GM23338 (cell line): ENCODE data around the gene APH1B. TPM values are rescaled to one million over a fixed set of nuclear protein-coding genes. Genes with fewer than 3 reads are reported as not detected.

Source experiments
- ATAC-seq: fragments of 200-7000 bp; cut with Tn5 transposase; 3 replicates; pipeline ENCODE4 v1.9.1; 2020
- DNase-seq: peaks from one replicate; pipeline ENCODE4 v3.0.0-alpha.2; 2015; ENCODE audit warnings: low spot score
- H2AFZ ChIP-seq: fragments of 200-600 bp; sonication (generic); 2 replicates; pipeline ENCODE4 v1.8.0; 2016; ENCODE audit warnings: antibody characterized with exemption, mild to moderate bottlenecking, moderate library complexity
- H3F3A ChIP-seq: fragments of 200-600 bp; sonication (generic); replicated peaks from 2 replicates; pipeline ENCODE4 v1.8.0; 2017; ENCODE audit warnings: antibody characterized with exemption, mixed run types, low read depth
- H3K27ac ChIP-seq: fragments of 200-600 bp; sonication (generic); 2 replicates; pipeline ENCODE4 v1.6.1; 2016; ENCODE audit warnings: low read depth
- H3K27me3 ChIP-seq: fragments of 200-600 bp; sonication (generic); 2 replicates; pipeline ENCODE4 v1.8.0; 2016; ENCODE audit warnings: mild to moderate bottlenecking, mixed run types, moderate library complexity; ENCODE audit not compliant: insufficient read depth
- H3K36me3 ChIP-seq: fragments of 200-600 bp; sonication (generic); 2 replicates; pipeline ENCODE4 v1.8.0; 2016; ENCODE audit warnings: mild to moderate bottlenecking; ENCODE audit not compliant: insufficient read depth
- H3K4me1 ChIP-seq: fragments of 200-600 bp; sonication (generic); 2 replicates; pipeline ENCODE4 v1.8.0; 2016; ENCODE audit warnings: mild to moderate bottlenecking, moderate library complexity; ENCODE audit not compliant: insufficient read depth
- H3K4me2 ChIP-seq: fragments of 200-600 bp; sonication (generic); 2 replicates; pipeline ENCODE4 v1.7.1; 2017; ENCODE audit warnings: mixed run types
- H3K4me3 ChIP-seq: fragments of 200-600 bp; sonication (generic); 2 replicates; pipeline ENCODE4 v1.6.1; 2016; ENCODE audit warnings: mixed run types
- H3K79me2 ChIP-seq: fragments of 200-600 bp; sonication (generic); replicated peaks from 2 replicates; pipeline ENCODE4 v1.8.0; 2017; ENCODE audit warnings: mild to moderate bottlenecking; ENCODE audit not compliant: insufficient read depth
- H3K9me2 ChIP-seq: fragments of 200-600 bp; sonication (generic); 2 replicates; pipeline ENCODE4 v1.8.0; 2017; ENCODE audit not compliant: insufficient read depth
- H4K20me1 ChIP-seq: fragments of 200-600 bp; sonication (generic); replicated peaks from 2 replicates; pipeline ENCODE4 v1.8.0; 2017; ENCODE audit warnings: mild to moderate bottlenecking; ENCODE audit not compliant: insufficient read depth
- H3K27ac Mint-ChIP-seq: 2 replicates; pipeline ENCODE4 v1.8.0; 2020; ENCODE audit warnings: inconsistent platforms, mild to moderate bottlenecking, moderate library complexity, mixed read lengths
- H3K27me3 Mint-ChIP-seq: 3 replicates; pipeline ENCODE4 v1.8.0; 2022; ENCODE audit warnings: low read depth, mild to moderate bottlenecking, moderate library complexity, mixed read lengths, inconsistent platforms; ENCODE audit not compliant: insufficient read depth, poor library complexity
- H3K36me3 Mint-ChIP-seq: 3 replicates; pipeline ENCODE4 v1.8.0; 2021; ENCODE audit warnings: low read depth, mild to moderate bottlenecking, inconsistent platforms, moderate library complexity, mixed read lengths
- H3K4me1 Mint-ChIP-seq: 3 replicates; pipeline ENCODE4 v1.8.0; 2020; ENCODE audit warnings: mild to moderate bottlenecking, inconsistent platforms, mixed read lengths
- H3K4me3 Mint-ChIP-seq: 3 replicates; pipeline ENCODE4 v1.8.0; 2021; ENCODE audit warnings: moderate library complexity, mild to moderate bottlenecking, inconsistent platforms, mixed read lengths
- H3K9me3 Mint-ChIP-seq: 3 replicates; pipeline ENCODE4 v1.8.0; 2020; ENCODE audit warnings: moderate library complexity, mild to moderate bottlenecking, inconsistent platforms, mixed read lengths
- EZH2 ChIP-seq: fragments of 200-600 bp; sonication (generic); IDR thresholded peaks from one replicate; pipeline ENCODE4 v1.8.0; 2017; ENCODE audit warnings: antibody characterized with exemption, mild to moderate bottlenecking, low read depth; ENCODE audit not compliant: unreplicated experiment
- EZH2phosphoT487 ChIP-seq: fragments of 200-600 bp; sonication (generic); IDR thresholded peaks from one replicate; pipeline ENCODE4 v1.8.1; 2018; ENCODE audit warnings: antibody characterized with exemption; ENCODE audit not compliant: unreplicated experiment
- POLR2AphosphoS5 ChIP-seq: IDR thresholded peaks from 2 replicates; pipeline ENCODE4 v1.6.1; 2016; ENCODE audit warnings: antibody characterized with exemption, low read depth
- REST ChIP-seq: IDR thresholded peaks from one replicate; pipeline ENCODE4 v1.6.1; 2018; ENCODE audit warnings: antibody characterized with exemption; ENCODE audit not compliant: unreplicated experiment
- STAT1 ChIP-seq: IDR thresholded peaks from one replicate; pipeline ENCODE4 v1.6.1; 2016; ENCODE audit warnings: antibody characterized with exemption; ENCODE audit not compliant: unreplicated experiment
- ZNF114 ChIP-seq: fragments of 250-450 bp; sonication (Bioruptor Pico); IDR thresholded peaks from 2 replicates; pipeline ENCODE4 v1.5.0; 2020; ENCODE audit warnings: mild to moderate bottlenecking, moderate library complexity
- ZNF331 ChIP-seq: fragments of 250-450 bp; sonication (Bioruptor Pico); IDR thresholded peaks from 2 replicates; pipeline ENCODE4 v1.5.0; 2020; ENCODE audit warnings: low read depth, mild to moderate bottlenecking, moderate library complexity
- polyA plus RNA-seq: library from polyadenylated mRNA; unstranded; fragments of >200 nt; fragmentation: Nextera tagmentation; extraction: Ambion mirVana; gene quantifications from 2 replicates; pipeline ENCODE4 v1.2.1, GENCODE V29; 2016
- total RNA-seq: library from RNA; depleted of rRNA; stranded (reverse); fragments of >200 nt; shearing (Covaris generic); gene quantifications from 2 replicates; pipeline ENCODE4 v1.2.3, GENCODE V29; 2014
- TF ChIP-seq, protein P1 (sequence below): fragments of 250-450 bp; sonication (Bioruptor Pico); IDR thresholded peaks from 2 replicates; pipeline ENCODE4 v1.5.0; 2020; ENCODE audit warnings: mild to moderate bottlenecking, moderate library complexity
- TF ChIP-seq, protein P2 (sequence below): IDR thresholded peaks from 2 replicates; pipeline ENCODE4 v1.6.1; 2016; ENCODE audit warnings: antibody characterized with exemption

APH1B gene
- total and polyA plus RNA-seq, 2 experiments from 2014 or later: 14.3 to 24.4 TPM

DNA sequence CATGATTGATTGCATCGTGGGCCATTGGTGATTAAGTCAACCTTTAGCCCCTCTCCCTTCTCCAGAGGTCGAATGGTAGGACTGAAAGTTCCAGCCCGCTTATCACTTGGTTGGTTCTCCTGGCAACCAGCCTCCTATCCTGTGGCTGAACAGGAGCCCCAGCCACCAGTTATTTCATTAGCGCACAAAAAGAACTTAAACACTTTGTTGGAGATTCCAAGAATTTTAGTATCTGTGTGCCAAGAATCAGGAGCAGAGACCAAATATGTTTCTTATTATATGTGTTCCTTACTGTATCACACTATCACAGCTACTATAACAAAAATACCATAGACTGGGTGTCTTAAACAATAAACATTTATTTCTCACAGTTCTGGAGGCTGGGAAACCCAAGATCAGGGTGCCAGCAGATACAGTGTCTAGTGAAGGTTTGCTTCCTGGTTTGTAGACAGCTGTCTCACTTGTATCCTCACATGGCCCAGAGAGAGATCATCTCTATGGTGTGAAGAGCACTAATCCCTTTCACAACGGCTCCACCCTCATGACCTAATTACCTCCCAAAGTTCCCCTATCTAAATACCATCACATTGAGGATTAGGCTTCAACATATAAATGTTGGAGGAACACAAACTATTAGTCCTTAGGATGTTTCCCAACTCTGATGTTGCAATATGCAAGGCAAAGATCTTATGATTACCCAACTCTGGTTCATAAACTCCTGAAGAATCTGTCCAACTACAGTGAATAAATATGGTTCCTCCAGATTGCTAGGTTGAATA lies 30.5 kb upstream of the APH1B start (continued):
- TF ChIP-seq, protein P1, sequence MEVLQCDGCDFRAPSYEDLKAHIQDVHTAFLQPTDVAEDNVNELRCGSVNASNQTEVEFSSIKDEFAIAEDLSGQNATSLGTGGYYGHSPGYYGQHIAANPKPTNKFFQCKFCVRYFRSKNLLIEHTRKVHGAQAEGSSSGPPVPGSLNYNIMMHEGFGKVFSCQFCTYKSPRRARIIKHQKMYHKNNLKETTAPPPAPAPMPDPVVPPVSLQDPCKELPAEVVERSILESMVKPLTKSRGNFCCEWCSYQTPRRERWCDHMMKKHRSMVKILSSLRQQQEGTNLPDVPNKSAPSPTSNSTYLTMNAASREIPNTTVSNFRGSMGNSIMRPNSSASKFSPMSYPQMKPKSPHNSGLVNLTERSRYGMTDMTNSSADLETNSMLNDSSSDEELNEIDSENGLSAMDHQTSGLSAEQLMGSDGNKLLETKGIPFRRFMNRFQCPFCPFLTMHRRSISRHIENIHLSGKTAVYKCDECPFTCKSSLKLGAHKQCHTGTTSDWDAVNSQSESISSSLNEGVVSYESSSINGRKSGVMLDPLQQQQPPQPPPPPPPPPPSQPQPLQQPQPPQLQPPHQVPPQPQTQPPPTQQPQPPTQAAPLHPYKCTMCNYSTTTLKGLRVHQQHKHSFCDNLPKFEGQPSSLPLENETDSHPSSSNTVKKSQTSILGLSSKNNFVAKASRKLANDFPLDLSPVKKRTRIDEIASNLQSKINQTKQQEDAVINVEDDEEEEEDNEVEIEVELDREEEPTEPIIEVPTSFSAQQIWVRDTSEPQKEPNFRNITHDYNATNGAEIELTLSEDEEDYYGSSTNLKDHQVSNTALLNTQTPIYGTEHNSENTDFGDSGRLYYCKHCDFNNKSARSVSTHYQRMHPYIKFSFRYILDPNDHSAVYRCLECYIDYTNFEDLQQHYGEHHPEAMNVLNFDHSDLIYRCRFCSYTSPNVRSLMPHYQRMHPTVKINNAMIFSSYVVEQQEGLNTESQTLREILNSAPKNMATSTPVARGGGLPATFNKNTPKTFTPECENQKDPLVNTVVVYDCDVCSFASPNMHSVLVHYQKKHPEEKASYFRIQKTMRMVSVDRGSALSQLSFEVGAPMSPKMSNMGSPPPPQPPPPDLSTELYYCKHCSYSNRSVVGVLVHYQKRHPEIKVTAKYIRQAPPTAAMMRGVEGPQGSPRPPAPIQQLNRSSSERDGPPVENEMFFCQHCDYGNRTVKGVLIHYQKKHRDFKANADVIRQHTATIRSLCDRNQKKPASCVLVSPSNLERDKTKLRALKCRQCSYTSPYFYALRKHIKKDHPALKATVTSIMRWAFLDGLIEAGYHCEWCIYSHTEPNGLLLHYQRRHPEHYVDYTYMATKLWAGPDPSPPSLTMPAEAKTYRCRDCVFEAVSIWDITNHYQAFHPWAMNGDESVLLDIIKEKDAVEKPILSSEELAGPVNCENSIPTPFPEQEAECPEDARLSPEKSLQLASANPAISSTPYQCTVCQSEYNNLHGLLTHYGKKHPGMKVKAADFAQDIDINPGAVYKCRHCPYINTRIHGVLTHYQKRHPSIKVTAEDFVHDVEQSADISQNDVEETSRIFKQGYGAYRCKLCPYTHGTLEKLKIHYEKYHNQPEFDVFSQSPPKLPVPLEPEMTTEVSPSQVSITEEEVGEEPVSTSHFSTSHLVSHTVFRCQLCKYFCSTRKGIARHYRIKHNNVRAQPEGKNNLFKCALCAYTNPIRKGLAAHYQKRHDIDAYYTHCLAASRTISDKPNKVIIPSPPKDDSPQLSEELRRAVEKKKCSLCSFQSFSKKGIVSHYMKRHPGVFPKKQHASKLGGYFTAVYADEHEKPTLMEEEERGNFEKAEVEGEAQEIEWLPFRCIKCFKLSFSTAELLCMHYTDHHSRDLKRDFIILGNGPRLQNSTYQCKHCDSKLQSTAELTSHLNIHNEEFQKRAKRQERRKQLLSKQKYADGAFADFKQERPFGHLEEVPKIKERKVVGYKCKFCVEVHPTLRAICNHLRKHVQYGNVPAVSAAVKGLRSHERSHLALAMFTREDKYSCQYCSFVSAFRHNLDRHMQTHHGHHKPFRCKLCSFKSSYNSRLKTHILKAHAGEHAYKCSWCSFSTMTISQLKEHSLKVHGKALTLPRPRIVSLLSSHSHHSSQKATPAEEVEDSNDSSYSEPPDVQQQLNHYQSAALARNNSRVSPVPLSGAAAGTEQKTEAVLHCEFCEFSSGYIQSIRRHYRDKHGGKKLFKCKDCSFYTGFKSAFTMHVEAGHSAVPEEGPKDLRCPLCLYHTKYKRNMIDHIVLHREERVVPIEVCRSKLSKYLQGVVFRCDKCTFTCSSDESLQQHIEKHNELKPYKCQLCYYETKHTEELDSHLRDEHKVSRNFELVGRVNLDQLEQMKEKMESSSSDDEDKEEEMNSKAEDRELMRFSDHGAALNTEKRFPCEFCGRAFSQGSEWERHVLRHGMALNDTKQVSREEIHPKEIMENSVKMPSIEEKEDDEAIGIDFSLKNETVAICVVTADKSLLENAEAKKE (CRISPR knock-in tag): no peak
- no peak for TF ChIP-seq ZNF114 (CRISPR knock-in tag)
- TF ChIP-seq EZH2: no peak

- H3K9me3 Mint-ChIP-seq: no peaks in the 10 kb centered on the region
- no peaks in the 10 kb centered on the region for H3K27me3 ChIP-seq
- peaks cover 4% of the 10 kb centered on the region; the same call in 1 of the 2 replicates for H3K4me1 ChIP-seq
- H3K4me3 ChIP-seq: no peak overlapping the region
- H3K27me3 Mint-ChIP-seq: peaks cover under 1% of the 10 kb centered on the region
- H3K27ac ChIP-seq: no peak overlapping the region
- ATAC-seq (no peak), DNase-seq (no peak)
- H2AFZ ChIP-seq: no peak overlapping the region
- H3K9me2 ChIP-seq: no peaks in the 10 kb centered on the region
- peaks cover 12% of the 10 kb centered on the region for H3K36me3 Mint-ChIP-seq
- no peak overlapping the region for H3K27ac Mint-ChIP-seq
- peaks cover 7% of the 10 kb centered on the region; the same call in 2 of the 3 replicates for H3K4me1 Mint-ChIP-seq
- no peak overlapping the region for H3K4me2 ChIP-seq
- no peaks in the 10 kb centered on the region; the same call in 1 of the 2 replicates for H3K36me3 ChIP-seq
- H4K20me1 ChIP-seq: no peaks in the 10 kb centered on the region
- H3K4me3 Mint-ChIP-seq: no peak overlapping the region
- no peaks in the 10 kb centered on the region for H3F3A ChIP-seq
- no peaks in the 10 kb centered on the region for H3K79me2 ChIP-seq
- no peak for TF ChIP-seq POLR2AphosphoS5
- TF ChIP-seq EZH2phosphoT487: no peak
- TF ChIP-seq REST: no peak
- TF ChIP-seq STAT1: no peak
- no peak for TF ChIP-seq ZNF331 (CRISPR knock-in tag)
- TF ChIP-seq EZH2: no peak
- TF ChIP-seq, protein P2, sequence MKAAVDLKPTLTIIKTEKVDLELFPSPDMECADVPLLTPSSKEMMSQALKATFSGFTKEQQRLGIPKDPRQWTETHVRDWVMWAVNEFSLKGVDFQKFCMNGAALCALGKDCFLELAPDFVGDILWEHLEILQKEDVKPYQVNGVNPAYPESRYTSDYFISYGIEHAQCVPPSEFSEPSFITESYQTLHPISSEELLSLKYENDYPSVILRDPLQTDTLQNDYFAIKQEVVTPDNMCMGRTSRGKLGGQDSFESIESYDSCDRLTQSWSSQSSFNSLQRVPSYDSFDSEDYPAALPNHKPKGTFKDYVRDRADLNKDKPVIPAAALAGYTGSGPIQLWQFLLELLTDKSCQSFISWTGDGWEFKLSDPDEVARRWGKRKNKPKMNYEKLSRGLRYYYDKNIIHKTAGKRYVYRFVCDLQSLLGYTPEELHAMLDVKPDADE: no peak
Observed at GRCh38 chr15:63250312-63250965, 27.0 kb upstream of the APH1B start.
